ENCODE measurements around the gene ITGAL.

Gene ITGAL

GRCh38 chr16:30559690-30560089 is 87.1 kb downstream of the ITGAL start:
- Mint-ChIP-seq H3K9me3 (no peaks in the 10 kb centered on the region), H3K27me3 (ENCODE audit: low read depth) (no peaks in the 10 kb centered on the region), H3K36me3 (ENCODE audit: low read depth) (peaks cover 6% of the 10 kb centered on the region), H3K4me3 (peak overlapping the region; percentile 62 to 74 (median 68)), H3K4me1 (peaks cover 10% of the 10 kb centered on the region), H3K27ac (peak overlapping the region; percentile 65 to 92 (median 74))
- TF ChIP-seq CTCF (IDR thresholded peaks at IDR 0.05; ENCODE audit: unreplicated experiment in 3 of 3), result no peak

- H3K4me1 Mint-ChIP-seq, result peaks cover 6% of the 10 kb centered on the region
- TF ChIP-seq CTCF (IDR thresholded peaks at IDR 0.05; ENCODE audit: unreplicated experiment in 3 of 3), result no peak
- H3K27ac Mint-ChIP-seq, result peak overlapping the region; percentile 71 to 91 (median 90)
- H3K4me3 Mint-ChIP-seq, result peak overlapping the region; percentile 22 to 71 (median 52)
- no peaks in the 10 kb centered on the region for H3K9me3 Mint-ChIP-seq
- H3K27me3 Mint-ChIP-seq (ENCODE audit: low read depth), result no peaks in the 10 kb centered on the region
- H3K36me3 Mint-ChIP-seq (ENCODE audit: low read depth), result peaks cover 2% of the 10 kb centered on the region
Measured at GRCh38 chr16:30561089-30561816, 88.7 kb downstream of the ITGAL start.

GRCh38 chr16:30562021-30562420 is 89.5 kb downstream of the ITGAL start:
- no peak for TF ChIP-seq CTCF (IDR thresholded peaks at IDR 0.05; ENCODE audit: unreplicated experiment in 3 of 3)
- Mint-ChIP-seq H3K27me3 (ENCODE audit: low read depth) (peaks cover 5% of the 10 kb centered on the region), H3K36me3 (ENCODE audit: low read depth) (no peaks in the 10 kb centered on the region), H3K4me1 (peaks cover 4% of the 10 kb centered on the region), H3K27ac (no peak overlapping the region), H3K9me3 (no peaks in the 10 kb centered on the region), H3K4me3 (no peak overlapping the region)

GRCh38 chr16:30565526-30565925 is 93.0 kb downstream of the ITGAL start:
- no peak for TF ChIP-seq CTCF (IDR thresholded peaks at IDR 0.05; ENCODE audit: unreplicated experiment in 3 of 3)
- H3K27me3 Mint-ChIP-seq (ENCODE audit: low read depth), result peaks cover 5% of the 10 kb centered on the region
- peaks cover 4% of the 10 kb centered on the region for H3K4me1 Mint-ChIP-seq
- H3K36me3 Mint-ChIP-seq (ENCODE audit: low read depth), result no peaks in the 10 kb centered on the region
- no peaks in the 10 kb centered on the region for H3K9me3 Mint-ChIP-seq
- no peak overlapping the region for H3K4me3 Mint-ChIP-seq
- H3K27ac Mint-ChIP-seq, result peak overlapping the region in 2 of 3 experiments; percentile 6 to 23

GRCh38 chr16:30565984-30566383 is 93.4 kb downstream of the ITGAL start:
- Mint-ChIP-seq H3K27ac (peak overlapping the region in 2 of 3 experiments; percentile 6 to 23), H3K36me3 (ENCODE audit: low read depth) (no peaks in the 10 kb centered on the region), H3K4me3 (no peak overlapping the region), H3K9me3 (no peaks in the 10 kb centered on the region), H3K4me1 (peaks cover 4% of the 10 kb centered on the region), H3K27me3 (ENCODE audit: low read depth) (peaks cover 5% of the 10 kb centered on the region)
- no peak for TF ChIP-seq CTCF (IDR thresholded peaks at IDR 0.05; ENCODE audit: unreplicated experiment in 3 of 3)

- H3K4me1 Mint-ChIP-seq, result peaks cover 4% of the 10 kb centered on the region
- TF ChIP-seq CTCF (IDR thresholded peaks at IDR 0.05; ENCODE audit: unreplicated experiment in 3 of 3), result no peak
- peak overlapping the region in 2 of 3 experiments; percentile 6 to 23 for H3K27ac Mint-ChIP-seq
- H3K4me3 Mint-ChIP-seq, result peak overlapping the region in 1 of 3 experiments; percentile 11
- H3K36me3 Mint-ChIP-seq (ENCODE audit: low read depth), result no peaks in the 10 kb centered on the region
- H3K27me3 Mint-ChIP-seq (ENCODE audit: low read depth), result peaks cover 5% of the 10 kb centered on the region
- H3K9me3 Mint-ChIP-seq, result no peaks in the 10 kb centered on the region
Measured at GRCh38 chr16:30566531-30566930, 94.0 kb downstream of the ITGAL start.

All from nephron (organoid).